B cell (primary cell): ENCODE measurements around the gene HERPUD1. TPM values are rescaled to one million over a fixed set of nuclear protein-coding genes. Genes with fewer than 3 reads are reported as not detected.
A peak's percentile ranks its signal among the peaks of the same experiment; 100 is the strongest.

Source experiments
- ATAC-seq: fragments of 200-7000 bp; cut with Tn5 transposase; one replicate; pipeline ENCODE4 v1.10.0; 2021; ENCODE audit warnings: low read depth, mild to moderate bottlenecking, moderate number of reproducible peaks, moderate library complexity
- CTCF ChIA-PET: fragments of 350-600 bp; sonication (Branson Sonifier 250); formaldehyde crosslinking; loops from one replicate; lab custom pipeline; 2021; ENCODE audit warnings: antibody characterized with exemption, inconsistent platforms; lab: Charles Lee
- POLR2A ChIA-PET: fragments of 350-600 bp; sonication (Branson Sonifier 250); formaldehyde crosslinking; loops from one replicate; lab custom pipeline; 2021; ENCODE audit warnings: antibody characterized with exemption; lab: Charles Lee
- DNase-seq: peaks from one replicate; pipeline ENCODE4 v3.0.0; 2013
- H2AFZ ChIP-seq: 2 replicates; pipeline ENCODE4 v1.6.1; 2012; ENCODE audit warnings: mild to moderate bottlenecking, low read depth, low read length; ENCODE audit not compliant: insufficient read depth, poor library complexity, severe bottlenecking
- H3K27ac ChIP-seq, 2 donors: 1 replicate in 1 of 2; 2 replicates in 1 of 2; pipeline ENCODE4 v1.5.1; 2012 to 2013; ENCODE audit warnings: low read length in 2 of 2, mild to moderate bottlenecking in 2 of 2, moderate library complexity in 1 of 2
- H3K27me3 ChIP-seq, 4 experiments: fragments of 200-600 bp in 1 of 4; sonication (generic) in 1 of 4; replicated peaks in 1 of 4; 1 replicate in 2 of 4; 2 replicates in 2 of 4; pipeline versions ENCODE4 v1.6.1 to v1.7.0; 2013 to 2016; ENCODE audit warnings: low read length in 3 of 4, mild to moderate bottlenecking in 2 of 4, mixed read lengths in 1 of 4, moderate library complexity in 1 of 4; ENCODE audit not compliant: insufficient read depth in 4 of 4, control insufficient read depth in 3 of 4; ENCODE audit errors: control extremely low read depth in 1 of 4
- H3K36me3 ChIP-seq, 2 experiments: replicated peaks in 1 of 2; 1 replicate in 1 of 2; 2 replicates in 1 of 2; pipeline versions ENCODE4 v1.6.1 to v1.7.1; 2013; ENCODE audit warnings: low read length in 1 of 2; ENCODE audit not compliant: insufficient read depth in 2 of 2, control insufficient read depth in 1 of 2; ENCODE audit errors: control extremely low read depth in 1 of 2, extremely low read depth in 1 of 2
- H3K4me1 ChIP-seq, 2 donors: fragments of 200-600 bp in 1 of 2; sonication (generic) in 1 of 2; 1 replicate in 1 of 2; 2 replicates in 1 of 2; pipeline versions ENCODE4 v1.5.1 to v1.6.1; 2013 to 2017; ENCODE audit warnings: low read length in 2 of 2; ENCODE audit not compliant: control insufficient read depth in 2 of 2, insufficient read depth in 2 of 2
- H3K4me2 ChIP-seq: replicated peaks from 2 replicates; pipeline ENCODE3; 2012; ENCODE audit warnings: mild to moderate bottlenecking, low read depth, low read length; ENCODE audit not compliant: poor library complexity, severe bottlenecking
- H3K4me3 ChIP-seq, 5 experiments: fragments of 200-600 bp in 1 of 5; sonication (generic) in 1 of 5; 1 replicate in 3 of 5; 2 replicates in 2 of 5; pipeline versions ENCODE4 v1.5.1 to v1.7.0; 2011 to 2016; ENCODE audit warnings: low read length in 4 of 5, mild to moderate bottlenecking in 4 of 5, low read depth in 2 of 5, control low read depth in 1 of 5, moderate library complexity in 1 of 5; ENCODE audit not compliant: insufficient read depth in 1 of 5; ENCODE audit errors: control extremely low read depth in 1 of 5, extremely low read depth in 1 of 5
- H3K79me2 ChIP-seq: fragments of 200-600 bp; sonication (generic); one replicate; pipeline ENCODE4 v1.6.0; 2016; ENCODE audit warnings: low read length; ENCODE audit not compliant: control insufficient read depth, insufficient read depth
- H3K9ac ChIP-seq: fragments of 200-600 bp; sonication (generic); 2 replicates; pipeline ENCODE4 v1.6.1; 2017; ENCODE audit warnings: mild to moderate bottlenecking, low read length, moderate library complexity
- H3K9me3 ChIP-seq, 3 donors: one replicate each; pipeline versions ENCODE4 v1.6.1 to v1.7.1; 2013; ENCODE audit warnings: low read length in 2 of 3; ENCODE audit not compliant: control insufficient read depth in 2 of 3, insufficient read depth in 1 of 3; ENCODE audit errors: control extremely low read depth in 1 of 3
- H4K20me1 ChIP-seq: 2 replicates; pipeline ENCODE4 v1.6.0; 2012; ENCODE audit warnings: mild to moderate bottlenecking, low read length; ENCODE audit not compliant: insufficient read depth, control insufficient read depth, poor library complexity, severe bottlenecking
- H3K27ac Mint-ChIP-seq: one replicate; pipeline ENCODE4 v1.8.0; 2021; ENCODE audit warnings: mixed read lengths
- H3K27me3 Mint-ChIP-seq: one replicate; pipeline ENCODE4 v1.8.0; 2021; ENCODE audit warnings: mixed read lengths
- H3K4me1 Mint-ChIP-seq: one replicate; pipeline ENCODE4 v1.8.0; 2021; ENCODE audit warnings: mixed read lengths
- H3K4me3 Mint-ChIP-seq: one replicate; pipeline ENCODE4 v1.8.0; 2021; ENCODE audit warnings: mixed read lengths
- H3K9me3 Mint-ChIP-seq: one replicate; pipeline ENCODE4 v1.8.0; 2022; ENCODE audit warnings: mixed read lengths; ENCODE audit not compliant: insufficient read depth
- CTCF ChIP-seq: fragments of 200-600 bp; IDR thresholded peaks from one replicate; pipeline ENCODE4 v1.8.0; 2022; ENCODE audit warnings: antibody characterized with exemption, mild to moderate bottlenecking
- EZH2 ChIP-seq: IDR thresholded peaks from 2 replicates; pipeline ENCODE4 v1.6.1; 2012; ENCODE audit warnings: borderline replicate concordance, low read depth, mild to moderate bottlenecking, moderate library complexity, low read length; ENCODE audit not compliant: insufficient read depth, poor library complexity, severe bottlenecking
- WGBS: methylation state at CpG from one replicate; pipeline ENCODE4 v1.1.5; 2013; ENCODE audit warnings: missing lambda C conversion rate; ENCODE audit not compliant: insufficient coverage; 5-methylcytosine and 5-hydroxymethylcytosine counted together
- intact Hi-C: fragments of 100-400 bp; cut with micrococcal nuclease; formaldehyde crosslinking; loops from one replicate; pipeline ENCODE4 v1.10.0; 2022
- polyA plus RNA-seq: library from polyadenylated mRNA; depleted of rRNA; stranded (reverse); fragments of >200 nt; gene quantifications from 2 replicates; pipeline ENCODE4 v1.2.3, GENCODE V29; 2012
- total RNA-seq, 2 donors: library from RNA; stranded (reverse); fragments of 120-200 nt in 1 of 2; gene quantifications; 1 replicate in 1 of 2; 2 replicates in 1 of 2; pipeline versions ENCODE4 v1.2.3 to v1.2.4, GENCODE V29; 2013 to 2022

Gene HERPUD1
- total and polyA plus RNA-seq, 2 donors (not counting 1 experiment from before 2014, with no cell fraction given): 273 to 1,041 TPM

- CTCF ChIA-PET: interaction anchor here (0.8 to 7.0 kb wide), 13 partner anchors 9 to 176 kb away, joined by 3 to 65 read pairs (median 4); partner anchors contain the start of gene NLRC5
- Mint-ChIP-seq H3K27ac (peak overlapping the region; percentile 97), H3K4me3 (no peak overlapping the region), H3K4me1 (peaks cover 60% of the 10 kb centered on the region), H3K9me3 (no peaks in the 10 kb centered on the region), H3K27me3 (no peaks in the 10 kb centered on the region)
- DNase-seq (no peak), ATAC-seq (no peak)
- no peaks in the 10 kb centered on the region for H3K9me3 ChIP-seq
- no peaks in the 10 kb centered on the region for H3K36me3 ChIP-seq
- H3K4me1 ChIP-seq: peaks cover 57 to 64% of the 10 kb centered on the region in 2 donors
- no peak for TF ChIP-seq CTCF
- no peak for TF ChIP-seq EZH2
- H2AFZ ChIP-seq: no peak overlapping the region
- POLR2A ChIA-PET: interaction anchor here (0.5 to 3.5 kb wide), 5 partner anchors 11 to 72 kb away, joined by 3 to 18 read pairs (median 3); no protein-coding TSS in a partner anchor
- intact Hi-C loops: loop anchor here (5.0 kb wide), 1 partner anchor 33 kb away; no protein-coding TSS in a partner anchor
- no peaks in the 10 kb centered on the region for H3K27me3 ChIP-seq
- no peak overlapping the region for H3K4me2 ChIP-seq
- H3K79me2 ChIP-seq: peaks cover 1% of the 10 kb centered on the region
- H3K4me3 ChIP-seq: no peak overlapping the region
- H4K20me1 ChIP-seq: no peaks in the 10 kb centered on the region
- WGBS: 100% methylated on average over 7 of the region's 7 CpGs
- H3K9ac ChIP-seq: no peak overlapping the region
- H3K27ac ChIP-seq: no peak overlapping the region
Observed at GRCh38 chr16:56969769-56970168, 37.8 kb downstream of the HERPUD1 start.
